ENCODE data around the gene CTNNA3.

- TF ChIP-seq USF2 (IDR thresholded peaks at IDR 0.05; ENCODE audit: low read depth, low read length) (no peak), SMC3 (IDR thresholded peaks at IDR 0.05; ENCODE audit: low read depth, low read length) (no peak), CTCF (conservative IDR thresholded peaks at IDR 0.05; ENCODE audit: low read depth, low read length) (no peak)
Observed at GRCh38 chr10:66294538-66294937, 1401.5 kb downstream of the CTNNA3 start.
